ENCODE measurements around the gene RALGDS. TPM values are rescaled to one million over a fixed set of nuclear protein-coding genes. Genes with fewer than 3 reads are reported as not detected.

The RALGDS gene
- total and polyA plus RNA-seq, 9 of the 15 experiments (the other 6 are each of a cell fraction or from before 2014, with no cell fraction given): 0.75 to 43.3 (median 27.1) TPM

DNA sequence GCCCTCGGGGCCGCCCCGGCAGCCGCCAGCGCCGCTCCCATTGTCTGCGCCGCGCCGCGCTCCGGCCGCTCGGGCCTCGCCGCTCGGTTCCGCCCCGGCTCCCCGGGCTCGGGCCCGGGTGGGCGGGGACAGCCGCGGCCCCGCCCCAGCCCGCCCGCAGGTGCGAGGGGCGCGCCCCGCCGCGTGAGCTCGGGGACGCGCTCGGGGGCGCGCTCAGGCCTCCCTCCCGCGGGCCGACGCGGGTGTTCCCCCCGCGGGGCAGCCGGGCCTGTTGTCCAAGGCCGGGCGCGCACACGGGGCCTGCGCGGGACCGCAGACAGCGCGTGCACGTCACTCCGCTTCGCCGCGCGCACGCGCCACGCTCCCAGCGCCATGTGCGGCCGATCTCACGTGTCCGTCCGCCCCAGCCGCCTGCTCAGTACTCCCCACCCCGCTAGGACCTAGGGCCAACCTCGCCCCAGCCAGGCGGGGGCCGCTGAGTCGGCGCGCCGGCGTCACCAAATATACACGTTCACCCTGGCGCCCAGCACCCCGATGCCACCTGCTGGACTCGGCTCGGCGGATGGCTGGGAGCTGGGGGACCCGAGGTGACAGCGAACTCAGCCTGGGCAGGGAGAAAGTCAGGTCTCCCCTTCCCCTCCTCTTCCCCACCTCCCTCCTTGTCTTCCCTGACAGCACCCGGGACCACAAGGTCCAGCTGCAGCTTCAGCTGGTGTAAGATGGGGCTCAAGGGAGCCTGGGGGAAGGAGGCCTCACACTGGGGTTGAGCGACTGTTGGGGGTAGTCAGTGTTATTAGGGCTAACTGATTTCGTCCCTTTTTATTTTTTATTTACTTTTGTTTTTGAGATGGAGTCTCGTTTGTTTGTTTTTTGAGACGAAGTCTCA lies 28.3 kb upstream of the RALGDS start (continued):
- TF ChIP-seq EWSR1 (IDR thresholded peaks at IDR 0.05; ENCODE audit: borderline replicate concordance, low read depth, partially characterized antibody): no peak
- TF ChIP-seq ZNF133 (CRISPR knock-in tag; IDR thresholded peaks at IDR 0.05): no peak
- TF ChIP-seq MTA3 (IDR thresholded peaks at IDR 0.05; ENCODE audit: borderline replicate concordance): peak; percentile 82; the same call in 1 of the 2 replicates
- TF ChIP-seq GABPB2 (CRISPR knock-in tag; conservative IDR thresholded peaks at IDR 0.05): peak; percentile 51; the same call in 1 of the 2 replicates
- TF ChIP-seq, protein P1, sequence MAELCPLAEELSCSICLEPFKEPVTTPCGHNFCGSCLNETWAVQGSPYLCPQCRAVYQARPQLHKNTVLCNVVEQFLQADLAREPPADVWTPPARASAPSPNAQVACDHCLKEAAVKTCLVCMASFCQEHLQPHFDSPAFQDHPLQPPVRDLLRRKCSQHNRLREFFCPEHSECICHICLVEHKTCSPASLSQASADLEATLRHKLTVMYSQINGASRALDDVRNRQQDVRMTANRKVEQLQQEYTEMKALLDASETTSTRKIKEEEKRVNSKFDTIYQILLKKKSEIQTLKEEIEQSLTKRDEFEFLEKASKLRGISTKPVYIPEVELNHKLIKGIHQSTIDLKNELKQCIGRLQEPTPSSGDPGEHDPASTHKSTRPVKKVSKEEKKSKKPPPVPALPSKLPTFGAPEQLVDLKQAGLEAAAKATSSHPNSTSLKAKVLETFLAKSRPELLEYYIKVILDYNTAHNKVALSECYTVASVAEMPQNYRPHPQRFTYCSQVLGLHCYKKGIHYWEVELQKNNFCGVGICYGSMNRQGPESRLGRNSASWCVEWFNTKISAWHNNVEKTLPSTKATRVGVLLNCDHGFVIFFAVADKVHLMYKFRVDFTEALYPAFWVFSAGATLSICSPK (IDR thresholded peaks at IDR 0.05; ENCODE audit: borderline replicate concordance): no peak
- no peak for TF ChIP-seq HNRNPUL1 (IDR thresholded peaks at IDR 0.05; ENCODE audit: low read length)
- TF ChIP-seq, protein P2, sequence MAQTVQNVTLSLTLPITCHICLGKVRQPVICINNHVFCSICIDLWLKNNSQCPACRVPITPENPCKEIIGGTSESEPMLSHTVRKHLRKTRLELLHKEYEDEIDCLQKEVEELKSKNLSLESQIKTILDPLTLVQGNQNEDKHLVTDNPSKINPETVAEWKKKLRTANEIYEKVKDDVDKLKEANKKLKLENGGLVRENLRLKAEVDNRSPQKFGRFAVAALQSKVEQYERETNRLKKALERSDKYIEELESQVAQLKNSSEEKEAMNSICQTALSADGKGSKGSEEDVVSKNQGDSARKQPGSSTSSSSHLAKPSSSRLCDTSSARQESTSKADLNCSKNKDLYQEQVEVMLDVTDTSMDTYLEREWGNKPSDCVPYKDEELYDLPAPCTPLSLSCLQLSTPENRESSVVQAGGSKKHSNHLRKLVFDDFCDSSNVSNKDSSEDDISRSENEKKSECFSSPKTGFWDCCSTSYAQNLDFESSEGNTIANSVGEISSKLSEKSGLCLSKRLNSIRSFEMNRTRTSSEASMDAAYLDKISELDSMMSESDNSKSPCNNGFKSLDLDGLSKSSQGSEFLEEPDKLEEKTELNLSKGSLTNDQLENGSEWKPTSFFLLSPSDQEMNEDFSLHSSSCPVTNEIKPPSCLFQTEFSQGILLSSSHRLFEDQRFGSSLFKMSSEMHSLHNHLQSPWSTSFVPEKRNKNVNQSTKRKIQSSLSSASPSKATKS (CRISPR knock-in tag; IDR thresholded peaks at IDR 0.05): no peak
- peak; percentile 37 for TF ChIP-seq ASH1L (IDR thresholded peaks at IDR 0.05; ENCODE audit: borderline replicate concordance, low read depth, partially characterized antibody)
- TF ChIP-seq, protein P3, sequence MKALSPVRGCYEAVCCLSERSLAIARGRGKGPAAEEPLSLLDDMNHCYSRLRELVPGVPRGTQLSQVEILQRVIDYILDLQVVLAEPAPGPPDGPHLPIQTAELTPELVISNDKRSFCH (CRISPR knock-in tag; IDR thresholded peaks at IDR 0.05): no peak
- TF ChIP-seq, protein P3 (tag; IDR thresholded peaks at IDR 0.05): peak; percentile 84
- no peak for TF ChIP-seq MAFK (IDR thresholded peaks at IDR 0.05; ENCODE audit: low read length)
- TF ChIP-seq, protein P4, sequence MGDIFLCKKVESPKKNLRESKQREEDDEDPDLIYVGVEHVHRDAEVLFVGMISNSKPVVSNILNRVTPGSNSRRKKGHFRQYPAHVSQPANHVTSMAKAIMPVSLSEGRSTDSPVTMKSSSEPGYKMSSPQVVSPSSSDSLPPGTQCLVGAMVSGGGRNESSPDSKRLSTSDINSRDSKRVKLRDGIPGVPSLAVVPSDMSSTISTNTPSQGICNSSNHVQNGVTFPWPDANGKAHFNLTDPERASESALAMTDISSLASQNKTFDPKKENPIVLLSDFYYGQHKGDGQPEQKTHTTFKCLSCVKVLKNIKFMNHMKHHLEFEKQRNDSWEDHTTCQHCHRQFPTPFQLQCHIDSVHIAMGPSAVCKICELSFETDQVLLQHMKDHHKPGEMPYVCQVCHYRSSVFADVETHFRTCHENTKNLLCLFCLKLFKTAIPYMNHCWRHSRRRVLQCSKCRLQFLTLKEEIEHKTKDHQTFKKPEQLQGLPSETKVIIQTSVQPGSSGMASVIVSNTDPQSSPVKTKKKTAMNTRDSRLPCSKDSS (IDR thresholded peaks at IDR 0.05; ENCODE audit: low read depth, partially characterized antibody): no peak
- no peak for TF ChIP-seq NCOA4 (IDR thresholded peaks at IDR 0.05; ENCODE audit: partially characterized antibody)
- peak; percentile 81 for TF ChIP-seq SUPT5H (IDR thresholded peaks at IDR 0.05)
- TF ChIP-seq JUN (IDR thresholded peaks at IDR 0.05; ENCODE audit: borderline replicate concordance, low read depth, low read length): peak; percentile 49; the same call in 1 of the 2 replicates
- TF ChIP-seq JUN (CRISPR knock-in tag; IDR thresholded peaks at IDR 0.05; ENCODE audit: borderline replicate concordance): no peak
- TF ChIP-seq CEBPB (tag; IDR thresholded peaks at IDR 0.05): no peak
- 0 out of 2 replicates have a peak, but pooled peaks have one; percentile 45 for TF ChIP-seq SMARCA5 (IDR thresholded peaks at IDR 0.05)
- TF ChIP-seq SAFB (IDR thresholded peaks at IDR 0.05; ENCODE audit: borderline replicate concordance, low read depth, low read length): peak; percentile 62; the same call in 1 of the 2 replicates
- 0 out of 2 replicates have a peak, but pooled peaks have one; percentile 75 for TF ChIP-seq ZNF830 (CRISPR knock-in tag; IDR thresholded peaks at IDR 0.05)
- TF ChIP-seq ZSCAN29 (IDR thresholded peaks at IDR 0.05): no peak
- TF ChIP-seq ETV5 (CRISPR knock-in tag; IDR thresholded peaks at IDR 0.05; ENCODE audit: low read depth): no peak; the same call in 1 of the 2 replicates
- TF ChIP-seq SIN3A (IDR thresholded peaks at IDR 0.05; ENCODE audit: borderline replicate concordance in 2 of 2, control insufficient read depth in 1 of 2, low read depth in 2 of 2, low read length in 2 of 2): peak in 1 of 2 experiments; percentile 89; a peak in 2 of 4 replicates
